NCI-H1930 (cell line): ENCODE results near the gene TMEM51.

Experiments
- DNase-seq, 2 experiments: peaks; one replicate each; lab custom pipeline; 2025; lab: John Stamatoyannopoulos, UW

Gene TMEM51

GRCh38 chr1:15218287-15219279 lies 65.0 kb downstream of the TMEM51 start:
- no peak for DNase-seq

GRCh38 chr1:15219280-15220023 lies 65.9 kb downstream of the TMEM51 start:
- DNase-seq = no peak

GRCh38 chr1:15220024-15220392 lies 66.5 kb downstream of the TMEM51 start:
- no peak for DNase-seq

- no peak for DNase-seq
Measured at GRCh38 chr1:15220825-15221431, 67.4 kb downstream of the TMEM51 start.

GRCh38 chr1:15222653-15223303 lies 69.2 kb downstream of the TMEM51 start:
- no peak for DNase-seq

GRCh38 chr1:15224259-15224869 lies 70.8 kb downstream of the TMEM51 start:
- DNase-seq = no peak

GRCh38 chr1:15224974-15225373 lies 71.4 kb downstream of the TMEM51 start:
- DNase-seq = no peak

- no peak for DNase-seq
Measured at GRCh38 chr1:15225461-15225860, 71.9 kb downstream of the TMEM51 start.

- no peak for DNase-seq
Measured at GRCh38 chr1:15226388-15227255, 73.1 kb downstream of the TMEM51 start.

- no peak for DNase-seq
Measured at GRCh38 chr1:15229707-15230131, 76.2 kb downstream of the TMEM51 start.

GRCh38 chr1:15231714-15232201 lies 78.2 kb downstream of the TMEM51 start:
- DNase-seq = no peak

GRCh38 chr1:15233689-15234088 lies 80.1 kb downstream of the TMEM51 start:
- no peak for DNase-seq

GRCh38 chr1:15236321-15236721 lies 82.8 kb downstream of the TMEM51 start:
- DNase-seq = no peak

- no peak for DNase-seq
Measured at GRCh38 chr1:15236746-15237145, 83.2 kb downstream of the TMEM51 start.

GRCh38 chr1:15238789-15239188 lies 85.2 kb downstream of the TMEM51 start:
- DNase-seq = no peak

GRCh38 chr1:15242766-15243165 lies 89.2 kb downstream of the TMEM51 start:
- no peak for DNase-seq

GRCh38 chr1:15243275-15244043 lies 89.9 kb downstream of the TMEM51 start:
- DNase-seq = no peak

GRCh38 chr1:15244813-15245212 lies 91.3 kb downstream of the TMEM51 start:
- DNase-seq = no peak

- no peak for DNase-seq
Measured at GRCh38 chr1:15245593-15246360, 92.2 kb downstream of the TMEM51 start.
